AG04450 (cell line): Measurements from ENCODE around the gene PAX7. TPM values are rescaled to one million over a fixed set of nuclear protein-coding genes. Genes with fewer than 3 reads are reported as not detected.

Source experiments
- CTCF ChIA-PET: fragments of 300-600, 350-600 bp; formaldehyde crosslinking; extraction: SDS; loops from one replicate; lab custom pipeline; 2022; ENCODE audit warnings: antibody characterized with exemption, inconsistent platforms; lab: Charles Lee
- POLR2A ChIA-PET: fragments of 350-600 bp; formaldehyde crosslinking; extraction: SDS; loops from one replicate; lab custom pipeline; 2021; ENCODE audit warnings: antibody characterized with exemption, inconsistent platforms; lab: Yijun Ruan, JAX
- DNase-seq: peaks from one replicate; pipeline ENCODE4 v3.0.0-alpha.2; 2011; ENCODE audit warnings: low read depth, low spot score
- H3K27ac ChIP-seq: one replicate; pipeline ENCODE4 v1.5.1; 2012; ENCODE audit warnings: low read depth, low read length, control low read depth
- H3K27me3 ChIP-seq: one replicate; pipeline ENCODE4 v1.6.0; 2012; ENCODE audit warnings: low read length; ENCODE audit not compliant: control insufficient read depth, insufficient read depth
- H3K4me3 ChIP-seq: 2 replicates; pipeline ENCODE4 v1.5.1; 2011; ENCODE audit warnings: mild to moderate bottlenecking, low read depth, low read length, control low read depth
- H3K9me3 ChIP-seq: 2 replicates; pipeline ENCODE4 v1.5.1; 2012; ENCODE audit warnings: low read length; ENCODE audit not compliant: control insufficient read depth, insufficient read depth
- CTCF ChIP-seq: IDR thresholded peaks from 2 replicates; pipeline ENCODE4 v1.5.1; 2011; ENCODE audit warnings: low read depth, low read length, control low read depth, inconsistent platforms
- polyA plus RNA-seq: library from polyadenylated mRNA; depleted of rRNA; stranded (reverse); fragments of >200 nt; gene quantifications from 2 replicates; pipeline ENCODE4 v1.2.3, GENCODE V29; 2011

Gene PAX7
- polyA plus RNA-seq, 1 experiment: not detected

GRCh38 chr1:18588093-18588492 is 42.6 kb upstream of the PAX7 start:
- POLR2A ChIA-PET: no interaction called here
- no peak for TF ChIP-seq CTCF
- CTCF ChIA-PET: interaction anchor here (2.3 to 2.8 kb wide), 2 partner anchors 10 to 13 kb away, joined by 11 to 21 read pairs; no protein-coding TSS in a partner anchor
- no peaks in the 10 kb centered on the region for H3K9me3 ChIP-seq
- no peak overlapping the region for H3K4me3 ChIP-seq
- DNase-seq: no peak
- no peak overlapping the region for H3K27ac ChIP-seq
- H3K27me3 ChIP-seq: no peaks in the 10 kb centered on the region

- Histone ChIP-seq H3K27me3 (no peaks in the 10 kb centered on the region), H3K9me3 (no peaks in the 10 kb centered on the region), H3K4me3 (no peak overlapping the region), H3K27ac (no peak overlapping the region)
- POLR2A ChIA-PET: no interaction called here
- CTCF ChIA-PET: interaction anchor here (3.5 kb wide), 1 partner anchor 17 kb away, joined by 12 read pairs; no protein-coding TSS in a partner anchor
- no peak for DNase-seq
- no peak for TF ChIP-seq CTCF
These were observed 38.3 kb upstream of the PAX7 start for GRCh38 chr1:18592368-18592767.

GRCh38 chr1:18597160-18598042 is 33.2 kb upstream of the PAX7 start:
- Histone ChIP-seq H3K27ac (no peak overlapping the region), H3K9me3 (no peaks in the 10 kb centered on the region), H3K4me3 (no peak overlapping the region), H3K27me3 (peaks cover 6% of the 10 kb centered on the region)
- no peak for DNase-seq
- peak; percentile 95 for TF ChIP-seq CTCF
- CTCF ChIA-PET: interaction anchor here (0.6 to 5.6 kb wide), 26 partner anchors 9 to 1210 kb away, joined by 3 to 74 read pairs (median 4); partner anchors contain the start of gene ALDH4A1
- POLR2A ChIA-PET: no interaction called here

- no peak for DNase-seq
- H3K27ac ChIP-seq: no peak overlapping the region
- ChIA-PET CTCF (interaction anchor here (0.7 to 5.6 kb wide), 4 partner anchors 11 to 275 kb away, joined by 3 to 74 read pairs (median 20); no protein-coding TSS in a partner anchor), POLR2A (no interaction called here)
- TF ChIP-seq CTCF: no peak
- no peaks in the 10 kb centered on the region for H3K9me3 ChIP-seq
- H3K4me3 ChIP-seq: no peak overlapping the region
- peaks cover 6% of the 10 kb centered on the region for H3K27me3 ChIP-seq
These were observed 31.6 kb upstream of the PAX7 start for GRCh38 chr1:18599086-18599485.

GRCh38 chr1:18599704-18600103 is 30.9 kb upstream of the PAX7 start:
- Histone ChIP-seq H3K27me3 (peaks cover 6% of the 10 kb centered on the region), H3K9me3 (no peaks in the 10 kb centered on the region), H3K4me3 (no peak overlapping the region), H3K27ac (no peak overlapping the region)
- no peak for TF ChIP-seq CTCF
- CTCF ChIA-PET: interaction anchor here (1.0 to 5.6 kb wide), 3 partner anchors 18 to 275 kb away, joined by 4 to 74 read pairs (median 19); no protein-coding TSS in a partner anchor
- no peak for DNase-seq
- POLR2A ChIA-PET: no interaction called here
